ENCODE results near the gene RIMBP3B. TPM values are rescaled to one million over a fixed set of nuclear protein-coding genes. Genes with fewer than 3 reads are reported as not detected.
"Not testable (repeated sequence)": the region's sequence is repeated elsewhere in the genome, so short reads cannot be mapped to it uniquely, and the experiment has no call there.

Gene RIMBP3B, protein sequence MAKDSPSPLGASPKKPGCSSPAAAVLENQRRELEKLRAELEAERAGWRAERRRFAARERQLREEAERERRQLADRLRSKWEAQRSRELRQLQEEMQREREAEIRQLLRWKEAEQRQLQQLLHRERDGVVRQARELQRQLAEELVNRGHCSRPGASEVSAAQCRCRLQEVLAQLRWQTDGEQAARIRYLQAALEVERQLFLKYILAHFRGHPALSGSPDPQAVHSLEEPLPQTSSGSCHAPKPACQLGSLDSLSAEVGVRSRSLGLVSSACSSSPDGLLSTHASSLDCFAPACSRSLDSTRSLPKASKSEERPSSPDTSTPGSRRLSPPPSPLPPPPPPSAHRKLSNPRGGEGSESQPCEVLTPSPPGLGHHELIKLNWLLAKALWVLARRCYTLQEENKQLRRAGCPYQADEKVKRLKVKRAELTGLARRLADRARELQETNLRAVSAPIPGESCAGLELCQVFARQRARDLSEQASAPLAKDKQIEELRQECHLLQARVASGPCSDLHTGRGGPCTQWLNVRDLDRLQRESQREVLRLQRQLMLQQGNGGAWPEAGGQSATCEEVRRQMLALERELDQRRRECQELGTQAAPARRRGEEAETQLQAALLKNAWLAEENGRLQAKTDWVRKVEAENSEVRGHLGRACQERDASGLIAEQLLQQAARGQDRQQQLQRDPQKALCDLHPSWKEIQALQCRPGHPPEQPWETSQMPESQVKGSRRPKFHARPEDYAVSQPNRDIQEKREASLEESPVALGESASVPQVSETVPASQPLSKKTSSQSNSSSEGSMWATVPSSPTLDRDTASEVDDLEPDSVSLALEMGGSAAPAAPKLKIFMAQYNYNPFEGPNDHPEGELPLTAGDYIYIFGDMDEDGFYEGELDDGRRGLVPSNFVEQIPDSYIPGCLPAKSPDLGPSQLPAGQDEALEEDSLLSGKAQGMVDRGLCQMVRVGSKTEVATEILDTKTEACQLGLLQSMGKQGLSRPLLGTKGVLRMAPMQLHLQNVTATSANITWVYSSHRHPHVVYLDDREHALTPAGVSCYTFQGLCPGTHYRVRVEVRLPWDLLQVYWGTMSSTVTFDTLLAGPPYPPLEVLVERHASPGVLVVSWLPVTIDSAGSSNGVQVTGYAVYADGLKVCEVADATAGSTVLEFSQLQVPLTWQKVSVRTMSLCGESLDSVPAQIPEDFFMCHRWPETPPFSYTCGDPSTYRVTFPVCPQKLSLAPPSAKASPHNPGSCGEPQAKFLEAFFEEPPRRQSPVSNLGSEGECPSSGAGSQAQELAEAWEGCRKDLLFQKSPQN (N-terminal part only)
- total RNA-seq (0.09 TPM in 1 of 2 replicates, not detected in the other), polyA plus RNA-seq (not detected in 2 replicates), polyA minus RNA-seq (not detected in 2 replicates), Bru-seq, nascent RNA (not detected), BruChase-seq, experiment 1, labeled RNA remaining after a 6-hour chase (not detected), BruChase-seq, experiment 2, labeled RNA remaining after a 2-hour chase (not detected)
- polyA plus RNA-seq (2011; cell fraction: cytosol; rRNA removed) = not detected in 2 replicates
- not detected in 2 replicates for polyA plus RNA-seq (2011; cell fraction: nucleus; rRNA removed)
- polyA plus RNA-seq (2012) = not detected in 2 replicates
- polyA minus RNA-seq (2011; cell fraction: cytosol; rRNA and poly(A)+ RNA removed) = not detected
- polyA minus RNA-seq (2011; cell fraction: nucleus; rRNA and poly(A)+ RNA removed) = not detected in 2 replicates
- long read RNA-seq = 0 reads

- H3K79me2 ChIP-seq (ENCODE audit: control insufficient read depth, insufficient read depth, low read length); POLR2A ChIA-PET; intact Hi-C loops (cut with micrococcal nuclease); BruUV-seq (replicated peaks); H3K27me3 ChIP-seq (ENCODE audit: control insufficient read depth in 2 of 2, insufficient read depth in 2 of 2, low read length in 2 of 2); H3K4me3 ChIP-seq (replicated peaks in 1 of 3; ENCODE audit: insufficient read depth in 1 of 3, low read depth in 1 of 3, low read length in 3 of 3); H2AFZ ChIP-seq (ENCODE audit: low read depth, low read length); FAIRE-seq; H3K4me2 ChIP-seq (ENCODE audit: insufficient read depth, low read length); H3K27ac ChIP-seq (ENCODE audit: insufficient read depth, low read depth, low read length); DNase-seq (ENCODE audit: low read depth, low spot score); H3K9ac ChIP-seq (replicated peaks; ENCODE audit: extremely low read depth, insufficient read depth, low read length); H3K36me3 ChIP-seq (ENCODE audit: control insufficient read depth in 2 of 2, extremely low read depth in 1 of 2, insufficient read depth in 2 of 2, low read length in 2 of 2); CTCF ChIA-PET; dilution Hi-C loops (cut with MboI; ENCODE audit: extremely low pct_ligation_motif_present, low sequenced_read_pairs); H3K9me3 ChIP-seq (replicated peaks; ENCODE audit: control insufficient read depth, insufficient read depth, low read length); H3K4me1 ChIP-seq (ENCODE audit: control insufficient read depth, extremely low read depth, insufficient read depth, low read length); H3K9me1 ChIP-seq (replicated peaks; ENCODE audit: control insufficient read depth, extremely low read depth, insufficient read depth, low read length); H4K20me1 ChIP-seq (replicated peaks; ENCODE audit: control insufficient read depth, extremely low read depth, insufficient read depth, low read length): not testable (repeated sequence)
Measured at GRCh38 chr22:21383701-21384467, at the start of gene RIMBP3B. Gene RIMBP3B (plus strand): TSS chr22:21383751. CDS start chr22:21383859, 108 bp downstream.

DNA sequence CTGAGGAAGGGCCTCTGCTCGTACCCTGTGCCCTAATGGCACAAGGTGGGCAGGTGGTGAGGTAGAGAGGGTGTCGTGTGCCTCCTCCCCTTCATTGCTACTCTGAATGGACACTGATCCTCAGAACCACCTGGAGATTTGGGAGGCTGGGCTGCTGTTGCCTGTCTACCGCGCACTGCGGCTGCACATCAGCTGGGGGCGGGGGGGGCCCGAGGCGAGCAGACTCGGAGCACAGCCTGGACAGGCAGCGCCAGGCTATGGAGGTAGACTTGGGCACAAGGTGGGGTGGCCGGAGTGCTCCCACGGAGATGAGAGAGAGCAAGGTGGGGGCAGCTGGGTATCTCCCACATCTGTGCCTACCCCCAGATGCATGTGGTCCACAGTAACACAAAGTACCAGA is 26.0 kb upstream of the RIMBP3B start:
- H3K4me3 ChIP-seq (replicated peaks in 1 of 3; ENCODE audit: insufficient read depth in 1 of 3, low read depth in 1 of 3, low read length in 3 of 3); H3K79me2 ChIP-seq (ENCODE audit: control insufficient read depth, insufficient read depth, low read length); H3K27me3 ChIP-seq (ENCODE audit: control insufficient read depth in 2 of 2, insufficient read depth in 2 of 2, low read length in 2 of 2); H2AFZ ChIP-seq (ENCODE audit: low read depth, low read length); CTCF ChIA-PET; H4K20me1 ChIP-seq (replicated peaks; ENCODE audit: control insufficient read depth, extremely low read depth, insufficient read depth, low read length); H3K27ac ChIP-seq (ENCODE audit: insufficient read depth, low read depth, low read length); dilution Hi-C loops (cut with MboI; ENCODE audit: extremely low pct_ligation_motif_present, low sequenced_read_pairs); POLR2A ChIA-PET; H3K9me3 ChIP-seq (replicated peaks; ENCODE audit: control insufficient read depth, insufficient read depth, low read length); intact Hi-C loops (cut with micrococcal nuclease); H3K4me2 ChIP-seq (ENCODE audit: insufficient read depth, low read length); H3K4me1 ChIP-seq (ENCODE audit: control insufficient read depth, extremely low read depth, insufficient read depth, low read length); H3K9ac ChIP-seq (replicated peaks; ENCODE audit: extremely low read depth, insufficient read depth, low read length); FAIRE-seq; BruUV-seq (replicated peaks); H3K9me1 ChIP-seq (replicated peaks; ENCODE audit: control insufficient read depth, extremely low read depth, insufficient read depth, low read length); DNase-seq (ENCODE audit: low read depth, low spot score); H3K36me3 ChIP-seq (ENCODE audit: control insufficient read depth in 2 of 2, extremely low read depth in 1 of 2, insufficient read depth in 2 of 2, low read length in 2 of 2): not testable (repeated sequence)

- H3K9me3 ChIP-seq (replicated peaks; ENCODE audit: control insufficient read depth, insufficient read depth, low read length); H3K9me1 ChIP-seq (replicated peaks; ENCODE audit: control insufficient read depth, extremely low read depth, insufficient read depth, low read length); H4K20me1 ChIP-seq (replicated peaks; ENCODE audit: control insufficient read depth, extremely low read depth, insufficient read depth, low read length); POLR2A ChIA-PET; H3K4me2 ChIP-seq (ENCODE audit: insufficient read depth, low read length); H3K79me2 ChIP-seq (ENCODE audit: control insufficient read depth, insufficient read depth, low read length); intact Hi-C loops (cut with micrococcal nuclease); H3K36me3 ChIP-seq (ENCODE audit: control insufficient read depth in 2 of 2, extremely low read depth in 1 of 2, insufficient read depth in 2 of 2, low read length in 2 of 2); H3K27me3 ChIP-seq (ENCODE audit: control insufficient read depth in 2 of 2, insufficient read depth in 2 of 2, low read length in 2 of 2); CTCF ChIA-PET; DNase-seq (ENCODE audit: low read depth, low spot score); H3K4me1 ChIP-seq (ENCODE audit: control insufficient read depth, extremely low read depth, insufficient read depth, low read length); FAIRE-seq; BruUV-seq (replicated peaks); H2AFZ ChIP-seq (ENCODE audit: low read depth, low read length); dilution Hi-C loops (cut with MboI; ENCODE audit: extremely low pct_ligation_motif_present, low sequenced_read_pairs); H3K27ac ChIP-seq (ENCODE audit: insufficient read depth, low read depth, low read length); H3K9ac ChIP-seq (replicated peaks; ENCODE audit: extremely low read depth, insufficient read depth, low read length); H3K4me3 ChIP-seq (replicated peaks in 1 of 3; ENCODE audit: insufficient read depth in 1 of 3, low read depth in 1 of 3, low read length in 3 of 3): not testable (repeated sequence)
Measured at GRCh38 chr22:21360525-21360924, 23.0 kb upstream of the RIMBP3B start.

Data from endothelial cell of umbilical vein (primary cell).